ENCODE data around the gene FGFRL1. TPM values are rescaled to one million over a fixed set of nuclear protein-coding genes. Genes with fewer than 3 reads are reported as not detected.

Gene FGFRL1
- total RNA-seq, 1 donor from 2014 or later: 16.9 TPM

DNA sequence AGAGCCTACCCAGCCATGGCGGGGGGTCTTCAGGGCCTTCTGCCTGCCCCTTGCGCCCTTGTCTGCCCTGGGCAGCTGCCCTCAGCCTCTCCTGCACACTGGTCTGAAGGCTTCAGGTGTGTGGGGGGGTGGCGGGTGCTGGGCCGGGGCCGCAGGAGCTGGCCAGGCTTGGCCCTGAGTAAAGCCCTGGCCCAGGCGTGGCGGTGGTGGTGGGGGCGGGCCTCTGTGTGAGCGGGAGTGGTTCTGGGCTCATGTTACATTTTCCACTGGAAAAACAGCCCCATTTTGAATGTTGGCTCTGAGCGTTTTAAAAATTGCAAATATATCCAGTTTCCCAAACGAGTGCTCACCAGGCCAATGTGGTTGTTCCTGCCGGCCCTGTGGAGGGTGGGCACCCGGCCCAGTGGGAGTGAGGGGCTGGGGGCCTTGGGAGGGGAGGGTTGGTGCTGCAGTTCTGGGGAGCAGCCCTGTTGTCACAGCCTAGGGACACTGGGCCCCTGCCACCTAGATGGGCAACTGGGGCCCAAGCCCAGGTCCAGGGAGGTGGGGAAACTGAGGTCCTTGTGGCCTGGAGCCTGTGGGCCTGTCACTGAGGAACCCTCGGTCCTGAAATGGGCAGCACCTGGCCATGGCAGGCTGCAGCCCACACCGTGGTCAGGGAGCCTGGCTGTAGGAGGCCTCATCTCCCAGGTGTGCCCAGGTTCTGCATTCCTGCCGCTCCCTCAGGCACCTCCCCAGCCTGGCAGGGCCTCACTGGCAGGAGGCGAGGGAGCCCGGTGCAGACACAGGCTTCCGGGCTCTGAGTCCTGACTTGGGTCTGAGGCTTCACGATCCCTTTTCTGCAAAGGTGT, 28.3 kb downstream of the FGFRL1 start:
- peak; percentile 16 to 79 for DNase-seq (ENCODE audit: low read depth in 2 of 2)

DNA sequence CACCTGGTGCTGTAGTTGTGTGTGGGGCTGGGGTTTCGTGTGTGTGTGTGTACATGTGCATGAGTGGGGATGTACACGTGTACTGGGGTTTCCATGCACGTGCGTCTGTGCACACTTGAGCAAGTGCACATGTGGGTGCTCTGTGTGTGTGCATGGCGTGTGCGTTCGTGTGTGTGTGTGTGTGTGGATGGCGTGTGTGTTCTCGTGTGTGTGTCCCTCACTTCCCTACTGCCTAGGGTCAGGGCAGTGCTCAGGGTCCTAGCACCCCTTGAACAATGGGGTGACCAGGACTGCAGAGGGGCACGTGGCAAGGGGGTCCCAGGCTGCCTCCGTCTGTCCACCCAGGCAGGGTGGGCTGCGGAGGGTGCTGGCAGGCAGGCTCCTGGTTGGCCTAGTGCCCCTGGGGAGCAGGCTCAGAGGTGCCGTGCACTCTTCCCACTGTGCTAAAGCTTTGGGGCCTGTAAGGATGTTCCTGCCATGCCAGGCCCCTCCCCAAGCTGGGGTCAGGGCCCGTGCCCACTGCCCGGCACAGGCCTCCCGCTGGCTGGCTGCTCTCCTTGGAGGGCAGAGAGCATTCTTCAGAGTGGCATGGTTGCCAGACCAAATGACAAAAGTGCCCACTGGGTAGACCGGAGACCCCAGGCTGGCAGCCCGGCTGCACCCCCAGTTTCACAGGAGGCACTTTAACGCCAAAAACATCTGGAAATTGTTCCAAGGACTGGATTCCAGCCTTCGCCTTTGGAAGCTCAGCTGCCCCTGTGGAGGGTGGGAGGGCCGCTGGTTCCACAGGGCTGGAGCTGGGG, 29.1 kb downstream of the FGFRL1 start:
- no peak for DNase-seq (ENCODE audit: low read depth in 2 of 2)

DNA sequence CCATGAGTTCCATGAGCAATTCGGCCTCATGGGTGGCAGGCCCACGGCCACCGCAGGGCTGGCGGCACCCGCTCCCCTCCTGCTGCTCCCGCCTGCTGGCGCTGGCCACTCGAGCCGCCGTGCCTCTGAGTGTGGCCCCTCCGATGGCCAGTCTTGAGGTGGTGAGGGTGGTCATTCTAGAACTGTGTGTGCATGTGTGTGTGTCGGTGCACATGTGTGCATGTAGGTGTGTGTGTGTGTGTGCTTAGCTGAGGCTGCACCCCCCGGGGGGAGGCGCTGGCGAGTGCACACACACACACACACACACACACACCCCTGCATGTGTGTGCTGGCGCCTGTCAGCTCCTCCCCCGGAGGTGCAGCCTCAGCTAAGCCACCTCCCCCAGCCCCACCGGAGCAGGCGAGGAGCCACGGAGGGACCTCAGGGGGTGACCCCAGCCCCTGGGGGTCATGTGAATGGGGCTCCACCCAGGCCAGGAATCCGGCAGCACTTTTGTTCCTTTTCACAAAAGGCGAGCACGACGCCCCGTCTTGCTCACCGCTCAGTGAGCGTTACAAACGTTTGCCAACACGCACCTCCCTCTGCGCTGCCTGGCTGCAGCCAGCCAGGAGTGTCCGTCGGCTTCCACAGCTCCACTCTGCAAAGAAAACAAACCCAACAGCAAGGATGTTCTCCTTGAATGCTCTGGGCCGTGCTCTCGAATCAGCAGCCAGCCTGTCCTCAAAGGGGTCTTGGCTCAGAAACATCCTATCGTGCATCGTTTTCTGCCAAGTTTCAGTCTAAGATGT, 29.9 kb downstream of the FGFRL1 start:
- peak; percentile 29 to 50 for DNase-seq (ENCODE audit: low read depth in 2 of 2)

DNA sequence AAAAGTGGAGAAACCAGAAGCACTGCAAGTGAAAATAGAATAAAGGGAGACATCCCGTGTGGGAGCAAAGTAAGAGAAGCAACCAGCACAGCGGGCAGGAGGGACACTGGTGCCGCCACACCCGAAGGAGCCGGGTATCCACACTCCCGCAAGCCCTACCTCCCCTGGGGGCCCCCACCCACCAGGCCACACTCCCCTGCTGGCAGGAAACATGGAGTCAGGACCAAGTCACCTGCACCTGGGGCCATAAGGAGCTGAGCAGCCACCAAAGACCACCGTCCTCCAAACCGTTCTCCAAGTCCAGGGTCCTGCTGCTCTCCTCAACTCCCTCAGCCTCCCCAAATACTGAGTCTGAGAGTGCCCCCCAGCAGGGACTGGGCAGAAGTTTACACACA, 30.5 kb downstream of the FGFRL1 start:
- no peak for DNase-seq (ENCODE audit: low read depth in 2 of 2)

DNA sequence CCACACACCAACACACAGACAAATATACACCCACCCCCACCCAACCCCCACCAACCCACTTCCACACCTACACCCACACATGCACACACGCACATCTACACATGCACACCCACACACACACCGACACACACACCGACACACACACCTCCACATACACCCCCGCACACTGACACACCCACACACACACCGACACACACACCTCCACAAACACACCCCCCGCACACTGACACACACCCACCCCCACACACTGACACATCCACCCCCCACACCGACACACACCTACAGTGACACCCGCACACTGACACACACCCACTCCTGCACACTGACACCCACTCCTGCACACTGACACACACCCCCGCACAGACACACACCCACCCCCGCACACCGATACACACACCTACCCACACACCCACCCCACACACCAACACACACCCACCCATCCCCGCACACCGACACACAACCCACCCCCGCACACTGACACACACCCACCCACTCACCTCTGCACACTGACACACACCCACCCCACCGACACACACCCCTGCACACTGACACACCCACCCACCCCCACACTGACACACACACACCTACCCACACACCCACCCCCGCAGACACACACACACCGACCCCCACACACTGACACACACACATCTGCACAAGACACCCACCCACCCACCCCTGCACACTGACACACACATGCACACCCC, 31.1 kb downstream of the FGFRL1 start:
- no peak for DNase-seq (ENCODE audit: low read depth in 2 of 2)

DNA sequence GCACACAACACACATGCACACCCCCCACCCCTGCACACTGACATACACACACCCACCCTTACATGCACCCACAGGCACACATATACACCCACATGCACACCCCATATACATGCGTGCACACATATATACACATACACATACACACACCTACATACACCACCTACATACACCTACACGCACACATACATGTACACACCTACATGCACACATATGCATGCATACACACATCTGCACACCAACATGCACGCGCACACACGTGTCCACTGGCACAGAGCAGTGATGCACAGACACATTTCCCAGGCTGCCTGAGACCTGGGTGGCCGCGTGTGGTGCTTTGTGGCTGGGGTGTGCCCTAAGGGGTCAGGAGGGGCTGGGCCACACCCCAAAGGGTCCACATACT, 31.7 kb downstream of the FGFRL1 start:
- no peak for DNase-seq (ENCODE audit: low read depth in 2 of 2)

DNA sequence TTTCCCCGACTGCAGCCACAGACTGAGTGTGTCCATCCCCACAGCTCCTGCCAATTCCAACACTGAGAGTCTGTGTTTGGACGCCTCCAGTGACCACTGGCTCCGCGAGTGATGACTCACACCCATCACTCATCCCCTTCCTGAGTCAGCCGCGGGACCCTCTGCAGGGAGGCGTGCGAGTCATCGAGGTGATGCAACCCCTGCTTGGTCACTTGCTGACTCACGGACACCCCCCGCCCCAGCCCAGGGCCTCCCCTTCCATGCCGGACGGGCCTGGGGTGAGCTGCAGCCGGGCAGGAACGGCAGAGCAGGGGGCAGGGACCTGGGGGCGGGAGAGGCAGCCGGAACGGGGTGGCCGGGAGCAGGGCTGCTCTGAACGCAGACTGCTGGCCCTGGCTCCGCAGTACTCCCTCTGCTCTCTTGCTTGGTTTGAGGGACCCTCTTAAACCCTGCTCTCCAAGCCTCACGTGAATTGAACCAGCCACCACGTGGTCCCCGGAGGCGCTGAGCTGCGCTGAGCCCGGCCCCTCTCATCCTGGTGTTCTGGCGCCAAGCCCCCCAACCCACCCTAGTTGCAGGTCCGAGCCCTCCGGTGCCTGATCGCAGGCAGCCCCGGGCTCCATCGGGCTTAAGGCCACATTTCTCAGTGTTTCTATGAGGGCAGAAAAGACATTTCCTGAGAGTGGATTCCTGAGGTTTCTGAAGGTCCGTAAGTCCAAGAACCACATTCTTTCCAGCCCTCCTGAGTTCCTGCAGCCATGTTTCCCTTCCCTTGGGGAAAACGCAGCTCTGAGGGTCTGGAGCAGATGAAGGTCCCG, 32.4 kb downstream of the FGFRL1 start:
- DNase-seq (ENCODE audit: low read depth in 2 of 2): peak; percentile 98 to 99

DNA sequence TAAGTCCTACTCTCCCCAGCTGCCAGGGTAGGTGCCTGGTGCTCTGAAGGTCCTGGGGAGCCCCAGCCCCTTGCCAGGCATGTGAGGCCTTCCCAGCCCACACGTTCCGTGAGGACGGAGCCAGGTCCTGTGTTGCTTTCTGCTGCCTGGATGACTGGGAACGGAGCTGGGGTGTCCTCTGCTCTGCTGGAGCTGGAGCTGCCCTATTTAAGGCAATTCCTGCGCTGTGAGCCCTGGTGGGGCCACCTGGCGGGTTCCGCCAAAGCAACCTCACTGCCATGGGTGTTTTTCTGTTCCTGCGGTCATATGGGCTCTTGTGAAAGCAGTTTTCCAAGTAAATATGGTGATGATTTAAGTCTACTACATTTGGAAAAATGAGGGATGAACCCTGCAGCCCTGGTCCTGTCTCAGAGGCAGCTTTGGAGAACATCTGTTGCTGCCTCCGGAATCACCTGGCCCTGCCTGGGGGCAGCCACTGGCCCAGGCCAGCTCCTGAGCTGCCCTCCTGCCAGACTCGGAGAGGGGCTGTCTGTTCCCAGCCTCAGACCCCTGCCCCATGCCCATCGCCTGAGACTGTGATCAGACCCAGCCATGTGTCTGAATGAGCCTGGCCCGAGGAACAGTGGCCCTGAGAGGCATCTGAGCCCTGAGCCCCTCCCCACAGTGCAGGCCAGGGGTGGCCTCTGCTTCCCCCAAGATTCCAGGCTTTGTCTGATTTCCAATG, 33.2 kb downstream of the FGFRL1 start:
- DNase-seq (ENCODE audit: low read depth in 2 of 2): no peak

DNA sequence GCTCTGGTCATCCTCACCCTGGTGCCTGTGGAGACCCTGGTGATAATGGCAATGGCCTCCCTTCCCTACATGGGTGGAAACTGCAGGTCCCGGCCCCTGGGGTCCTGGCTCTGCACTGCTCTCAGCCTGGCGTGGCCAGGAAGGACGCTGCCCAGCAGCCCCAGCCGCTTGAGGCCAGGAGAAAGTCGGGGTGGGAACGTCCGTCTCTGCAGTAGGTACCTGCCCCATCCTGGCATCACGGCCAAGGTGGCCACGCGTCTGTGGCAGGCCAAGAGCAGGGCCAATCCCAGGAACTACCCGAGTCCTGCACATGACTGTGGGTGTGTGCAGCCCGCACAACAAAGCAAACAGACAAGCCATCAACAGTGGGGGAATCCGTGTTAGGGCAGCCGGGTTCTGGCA, 33.8 kb downstream of the FGFRL1 start:
- no peak for DNase-seq (ENCODE audit: low read depth in 2 of 2)

DNA sequence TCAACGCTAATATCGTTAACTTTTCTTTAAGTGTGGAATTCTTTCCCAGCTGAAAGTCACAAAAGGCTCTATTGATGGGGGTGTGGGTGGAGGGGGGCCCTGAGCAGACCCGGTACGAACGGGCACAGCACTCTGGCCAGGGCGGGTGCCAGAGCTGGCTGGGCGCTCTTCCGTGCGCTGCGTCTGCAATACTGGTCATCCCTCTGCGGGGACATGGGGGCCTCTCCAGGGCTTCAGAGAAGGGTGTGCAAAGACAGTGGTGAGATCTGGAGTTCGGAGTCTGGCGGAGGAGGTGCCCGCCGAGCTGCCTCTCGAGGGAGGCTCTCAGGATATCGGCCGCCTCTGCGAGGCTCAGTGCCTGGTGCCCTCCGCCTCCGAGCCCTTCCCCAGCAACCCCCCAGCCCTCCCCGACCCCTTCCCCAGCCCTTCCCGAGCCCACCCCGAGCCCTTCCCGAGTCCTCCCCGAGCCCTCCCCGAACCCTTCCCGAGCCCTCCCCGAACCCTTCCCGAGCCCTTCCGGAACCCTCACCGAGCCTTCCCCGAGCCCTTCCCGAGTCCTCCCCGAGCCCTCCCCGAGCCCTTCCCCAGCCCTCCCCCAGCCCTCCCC, 34.3 kb downstream of the FGFRL1 start:
- DNase-seq (ENCODE audit: low read depth in 2 of 2): no peak

DNA sequence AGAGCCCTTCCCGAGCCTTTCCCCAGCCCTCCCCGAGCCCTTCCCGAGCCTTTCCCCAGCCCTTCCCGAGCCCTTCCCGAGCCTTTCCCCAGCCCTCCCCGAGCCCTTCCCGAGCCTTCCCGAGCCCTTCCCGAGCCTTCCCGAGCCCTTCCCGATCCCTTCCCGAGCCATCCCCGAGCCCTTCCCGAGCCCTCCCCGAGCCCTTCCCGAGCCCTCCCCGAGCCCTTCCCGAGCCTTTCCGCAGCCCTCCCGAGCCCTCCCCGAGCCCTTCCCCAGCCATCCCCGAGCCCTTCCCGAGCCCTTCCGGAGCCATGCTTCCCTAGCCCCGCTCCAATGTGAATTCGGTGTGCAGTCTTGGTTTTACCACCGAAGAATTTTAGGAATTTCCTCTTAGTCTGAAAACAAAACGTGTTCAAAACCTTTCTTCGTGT, 35.2 kb downstream of the FGFRL1 start:
- peak; percentile 76 to 90 for DNase-seq (ENCODE audit: low read depth in 2 of 2)

DNA sequence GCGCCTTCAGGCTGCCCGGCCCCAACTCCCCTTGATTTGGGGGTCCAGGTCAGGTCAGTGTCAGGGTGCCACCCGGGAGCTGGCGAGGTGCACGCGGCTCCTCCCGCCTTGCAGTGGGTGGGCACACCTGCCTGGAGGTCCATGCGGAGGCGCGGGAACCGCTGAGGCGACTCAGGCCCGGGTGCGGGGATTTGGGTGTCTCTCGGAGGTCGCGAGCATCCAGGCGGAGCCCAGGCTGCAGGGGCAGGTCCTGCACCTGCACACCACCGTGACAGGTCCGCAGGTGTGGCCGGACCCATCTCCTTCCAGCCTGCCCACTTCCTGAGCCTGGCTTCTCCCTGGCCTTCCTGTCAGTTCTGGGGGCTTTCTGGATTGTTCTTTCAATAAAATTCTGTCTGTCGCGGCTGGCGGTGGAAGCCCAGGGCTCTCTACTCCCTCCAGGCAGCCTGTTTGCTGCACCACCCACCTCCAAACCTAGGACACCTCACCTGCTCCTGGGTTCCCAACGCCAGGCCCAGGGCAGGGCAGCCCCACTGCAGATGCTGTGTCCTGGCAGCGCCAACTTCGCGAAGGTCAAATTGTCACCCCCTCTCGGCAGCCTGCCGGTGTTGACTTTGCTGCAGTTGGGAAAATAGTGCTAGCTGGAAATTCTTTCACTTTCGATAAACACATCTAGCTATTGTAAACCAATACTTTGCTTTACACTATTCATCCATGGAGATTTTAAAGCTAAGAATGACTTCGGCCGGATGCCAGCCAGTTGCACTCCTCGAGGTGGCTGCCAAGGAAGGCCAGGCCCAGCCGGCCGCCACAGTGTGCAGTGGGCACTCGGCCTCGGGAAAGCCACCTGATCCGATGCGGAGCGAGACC, 35.9 kb downstream of the FGFRL1 start:
- DNase-seq (ENCODE audit: low read depth in 2 of 2): peak; percentile 63 to 84

DNA sequence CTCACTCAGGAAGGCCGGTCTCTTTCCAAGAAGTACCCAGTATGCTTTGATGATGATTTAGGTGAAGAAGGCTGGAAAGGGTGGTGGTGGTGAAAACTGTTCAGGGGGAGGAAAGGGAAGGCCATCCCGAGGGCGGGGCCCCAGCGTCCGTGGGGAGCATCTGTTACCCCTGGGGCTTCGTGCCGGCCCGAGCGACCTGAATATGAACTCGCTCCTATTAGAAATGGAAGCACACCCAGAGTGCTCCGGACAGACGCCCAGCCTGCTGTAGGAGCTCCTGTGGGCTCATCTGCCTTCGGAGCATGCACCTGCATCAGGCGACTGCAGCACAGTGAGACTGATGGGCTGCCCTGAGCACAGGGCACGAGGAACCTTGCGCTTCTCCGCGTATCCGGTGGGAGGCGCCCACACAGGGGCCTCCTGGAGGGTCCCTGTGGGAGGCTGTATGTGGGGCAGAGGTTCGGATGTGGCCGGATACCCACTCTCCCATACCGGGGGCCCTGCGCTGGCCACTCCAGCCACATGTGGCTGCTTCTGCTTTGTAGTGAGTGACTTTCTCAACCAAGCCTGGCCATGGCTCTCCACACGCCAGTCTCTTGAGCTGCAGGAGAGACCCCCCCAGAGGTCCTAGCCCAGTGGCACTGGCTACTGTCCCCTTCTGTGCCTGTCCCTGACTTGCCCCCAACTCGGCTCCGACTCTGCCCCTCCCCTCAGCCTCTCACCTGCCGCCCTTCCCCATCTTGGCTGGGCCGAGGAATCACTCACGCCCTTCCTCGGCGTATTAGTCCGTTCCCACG, 36.7 kb downstream of the FGFRL1 start:
- DNase-seq (ENCODE audit: low read depth in 2 of 2): no peak

DNA sequence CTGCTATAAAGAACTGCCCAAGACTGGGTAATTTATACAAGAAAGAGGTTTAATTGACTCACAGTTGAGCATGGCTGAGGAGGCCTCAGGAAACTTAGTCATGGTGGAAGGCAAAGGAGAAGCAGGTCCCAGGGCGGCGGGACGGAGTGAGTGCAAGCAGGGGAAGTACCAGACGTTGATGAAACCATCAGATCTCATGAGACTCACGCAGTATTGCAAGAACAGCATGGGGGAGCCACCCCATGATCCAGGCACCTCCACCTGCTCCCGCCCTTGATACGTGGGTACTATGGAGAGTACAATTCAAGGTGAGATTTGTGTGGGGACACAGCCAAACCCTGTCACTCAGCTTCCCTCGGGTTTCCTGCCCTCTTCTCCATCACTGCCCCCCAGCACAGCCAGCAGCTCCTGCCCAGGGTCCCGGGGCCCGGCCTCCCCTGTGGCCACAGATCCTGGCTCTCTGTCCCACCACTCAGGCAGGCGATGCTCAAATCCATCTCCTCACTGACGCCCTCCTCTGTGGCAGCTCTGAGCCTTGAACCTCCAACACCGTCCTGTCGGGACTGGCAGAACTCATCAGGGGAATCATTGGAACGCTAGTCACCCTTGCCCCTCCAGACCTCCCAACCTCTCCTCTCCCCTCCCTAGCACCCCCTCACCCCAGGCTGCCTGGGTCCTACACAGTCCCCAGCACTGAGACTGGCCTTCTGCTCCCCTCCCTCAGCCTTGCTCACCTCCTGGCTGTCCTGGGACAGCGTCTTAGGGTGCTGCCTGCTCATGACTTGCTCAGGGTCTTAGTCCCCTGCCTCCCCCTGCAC, 37.6 kb downstream of the FGFRL1 start:
- DNase-seq (ENCODE audit: low read depth in 2 of 2): peak in 1 of 2 donors; percentile 86

DNA sequence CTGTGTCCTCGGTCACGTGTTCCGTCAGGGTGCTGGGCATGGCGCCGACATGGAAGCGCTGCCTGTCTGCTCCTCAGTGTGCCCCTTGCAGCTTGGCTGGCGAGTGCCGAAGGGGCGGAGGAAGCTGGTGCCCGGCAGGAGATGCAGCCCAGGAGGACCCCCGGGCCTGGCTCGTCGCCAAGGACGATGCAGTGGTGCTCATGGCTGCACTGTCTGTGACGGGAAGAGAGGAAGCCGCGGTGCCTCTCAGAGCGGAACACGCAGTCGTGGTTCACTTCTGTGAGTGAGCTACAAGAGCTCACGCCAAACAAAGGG, 38.1 kb downstream of the FGFRL1 start:
- no peak for DNase-seq (ENCODE audit: low read depth in 2 of 2)

DNA sequence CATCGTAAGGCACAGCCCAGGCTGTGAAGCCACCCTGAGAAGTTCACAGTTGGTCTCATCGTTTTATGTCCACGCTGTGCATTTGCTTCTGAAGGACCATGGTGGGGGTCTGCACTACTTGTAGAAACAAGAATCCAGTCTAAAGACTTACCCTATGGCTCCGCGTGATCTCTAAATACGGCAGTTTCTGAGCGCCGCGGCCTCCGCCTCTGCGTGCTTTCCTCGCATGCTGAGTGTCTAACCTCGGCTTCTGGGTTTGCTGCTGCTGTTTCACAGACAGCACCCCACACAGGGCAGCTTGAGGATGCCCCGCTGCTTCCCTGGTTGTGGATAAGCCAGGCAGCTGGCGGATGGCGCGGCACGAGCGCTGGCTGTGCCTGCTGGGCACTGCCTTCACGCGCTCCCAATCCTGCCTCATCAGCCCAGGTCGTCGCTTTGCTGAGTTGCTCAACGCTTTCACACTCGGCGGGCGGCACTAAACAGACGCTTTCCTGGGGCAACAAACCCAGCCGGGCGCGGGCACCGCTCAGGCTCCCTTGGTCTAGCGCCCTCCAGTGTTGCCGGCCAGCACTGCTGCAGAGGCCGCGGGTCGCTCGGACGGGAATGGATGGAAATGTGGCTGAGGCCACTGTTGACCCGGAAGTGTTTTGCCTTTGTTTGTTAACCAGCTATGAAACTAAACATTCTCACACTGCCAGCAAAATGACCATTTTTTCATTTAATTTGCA, 39.2 kb downstream of the FGFRL1 start:
- DNase-seq (ENCODE audit: low read depth in 2 of 2): peak; percentile 18 to 50

Data from lung microvascular endothelial cell (primary cell).